B cell (primary cell): ENCODE measurements around the gene LHCGR. TPM values are rescaled to one million over a fixed set of nuclear protein-coding genes. Genes with fewer than 3 reads are reported as not detected.

Experiments used
- ATAC-seq: fragments of 200-7000 bp; cut with Tn5 transposase; one replicate; pipeline ENCODE4 v1.10.0; 2021; ENCODE audit warnings: low read depth, mild to moderate bottlenecking, moderate number of reproducible peaks, moderate library complexity
- CTCF ChIA-PET: fragments of 350-600 bp; sonication (Branson Sonifier 250); formaldehyde crosslinking; loops from one replicate; lab custom pipeline; 2021; ENCODE audit warnings: antibody characterized with exemption, inconsistent platforms; lab: Charles Lee
- POLR2A ChIA-PET: fragments of 350-600 bp; sonication (Branson Sonifier 250); formaldehyde crosslinking; loops from one replicate; lab custom pipeline; 2021; ENCODE audit warnings: antibody characterized with exemption; lab: Charles Lee
- DNase-seq: peaks from one replicate; pipeline ENCODE4 v3.0.0; 2013
- H2AFZ ChIP-seq: 2 replicates; pipeline ENCODE4 v1.6.1; 2012; ENCODE audit warnings: mild to moderate bottlenecking, low read depth, low read length; ENCODE audit not compliant: insufficient read depth, poor library complexity, severe bottlenecking
- H3K27ac ChIP-seq, 2 donors: 1 replicate in 1 of 2; 2 replicates in 1 of 2; pipeline ENCODE4 v1.5.1; 2012 to 2013; ENCODE audit warnings: low read length in 2 of 2, mild to moderate bottlenecking in 2 of 2, moderate library complexity in 1 of 2
- H3K27me3 ChIP-seq, 4 experiments: fragments of 200-600 bp in 1 of 4; sonication (generic) in 1 of 4; replicated peaks in 1 of 4; 1 replicate in 2 of 4; 2 replicates in 2 of 4; pipeline versions ENCODE4 v1.6.1 to v1.7.0; 2013 to 2016; ENCODE audit warnings: low read length in 3 of 4, mild to moderate bottlenecking in 2 of 4, mixed read lengths in 1 of 4, moderate library complexity in 1 of 4; ENCODE audit not compliant: insufficient read depth in 4 of 4, control insufficient read depth in 3 of 4; ENCODE audit errors: control extremely low read depth in 1 of 4
- H3K36me3 ChIP-seq, 2 experiments: replicated peaks in 1 of 2; 1 replicate in 1 of 2; 2 replicates in 1 of 2; pipeline versions ENCODE4 v1.6.1 to v1.7.1; 2013; ENCODE audit warnings: low read length in 1 of 2; ENCODE audit not compliant: insufficient read depth in 2 of 2, control insufficient read depth in 1 of 2; ENCODE audit errors: control extremely low read depth in 1 of 2, extremely low read depth in 1 of 2
- H3K4me1 ChIP-seq, 2 donors: fragments of 200-600 bp in 1 of 2; sonication (generic) in 1 of 2; 1 replicate in 1 of 2; 2 replicates in 1 of 2; pipeline versions ENCODE4 v1.5.1 to v1.6.1; 2013 to 2017; ENCODE audit warnings: low read length in 2 of 2; ENCODE audit not compliant: control insufficient read depth in 2 of 2, insufficient read depth in 2 of 2
- H3K4me2 ChIP-seq: replicated peaks from 2 replicates; pipeline ENCODE3; 2012; ENCODE audit warnings: mild to moderate bottlenecking, low read depth, low read length; ENCODE audit not compliant: poor library complexity, severe bottlenecking
- H3K4me3 ChIP-seq, 5 experiments: fragments of 200-600 bp in 1 of 5; sonication (generic) in 1 of 5; 1 replicate in 3 of 5; 2 replicates in 2 of 5; pipeline versions ENCODE4 v1.5.1 to v1.7.0; 2011 to 2016; ENCODE audit warnings: low read length in 4 of 5, mild to moderate bottlenecking in 4 of 5, low read depth in 2 of 5, control low read depth in 1 of 5, moderate library complexity in 1 of 5; ENCODE audit not compliant: insufficient read depth in 1 of 5; ENCODE audit errors: control extremely low read depth in 1 of 5, extremely low read depth in 1 of 5
- H3K79me2 ChIP-seq: fragments of 200-600 bp; sonication (generic); one replicate; pipeline ENCODE4 v1.6.0; 2016; ENCODE audit warnings: low read length; ENCODE audit not compliant: control insufficient read depth, insufficient read depth
- H3K9ac ChIP-seq: fragments of 200-600 bp; sonication (generic); 2 replicates; pipeline ENCODE4 v1.6.1; 2017; ENCODE audit warnings: mild to moderate bottlenecking, low read length, moderate library complexity
- H3K9me3 ChIP-seq, 3 donors: one replicate each; pipeline versions ENCODE4 v1.6.1 to v1.7.1; 2013; ENCODE audit warnings: low read length in 2 of 3; ENCODE audit not compliant: control insufficient read depth in 2 of 3, insufficient read depth in 1 of 3; ENCODE audit errors: control extremely low read depth in 1 of 3
- H4K20me1 ChIP-seq: 2 replicates; pipeline ENCODE4 v1.6.0; 2012; ENCODE audit warnings: mild to moderate bottlenecking, low read length; ENCODE audit not compliant: insufficient read depth, control insufficient read depth, poor library complexity, severe bottlenecking
- H3K27ac Mint-ChIP-seq: one replicate; pipeline ENCODE4 v1.8.0; 2021; ENCODE audit warnings: mixed read lengths
- H3K27me3 Mint-ChIP-seq: one replicate; pipeline ENCODE4 v1.8.0; 2021; ENCODE audit warnings: mixed read lengths
- H3K4me1 Mint-ChIP-seq: one replicate; pipeline ENCODE4 v1.8.0; 2021; ENCODE audit warnings: mixed read lengths
- H3K4me3 Mint-ChIP-seq: one replicate; pipeline ENCODE4 v1.8.0; 2021; ENCODE audit warnings: mixed read lengths
- H3K9me3 Mint-ChIP-seq: one replicate; pipeline ENCODE4 v1.8.0; 2022; ENCODE audit warnings: mixed read lengths; ENCODE audit not compliant: insufficient read depth
- CTCF ChIP-seq: fragments of 200-600 bp; IDR thresholded peaks from one replicate; pipeline ENCODE4 v1.8.0; 2022; ENCODE audit warnings: antibody characterized with exemption, mild to moderate bottlenecking
- EZH2 ChIP-seq: IDR thresholded peaks from 2 replicates; pipeline ENCODE4 v1.6.1; 2012; ENCODE audit warnings: borderline replicate concordance, low read depth, mild to moderate bottlenecking, moderate library complexity, low read length; ENCODE audit not compliant: insufficient read depth, poor library complexity, severe bottlenecking
- WGBS: methylation state at CpG from one replicate; pipeline ENCODE4 v1.1.5; 2013; ENCODE audit warnings: missing lambda C conversion rate; ENCODE audit not compliant: insufficient coverage; 5-methylcytosine and 5-hydroxymethylcytosine counted together
- intact Hi-C: fragments of 100-400 bp; cut with micrococcal nuclease; formaldehyde crosslinking; loops from one replicate; pipeline ENCODE4 v1.10.0; 2022
- polyA plus RNA-seq: library from polyadenylated mRNA; depleted of rRNA; stranded (reverse); fragments of >200 nt; gene quantifications from 2 replicates; pipeline ENCODE4 v1.2.3, GENCODE V29; 2012
- total RNA-seq, 2 donors: library from RNA; stranded (reverse); fragments of 120-200 nt in 1 of 2; gene quantifications; 1 replicate in 1 of 2; 2 replicates in 1 of 2; pipeline versions ENCODE4 v1.2.3 to v1.2.4, GENCODE V29; 2013 to 2022

Gene LHCGR
- total and polyA plus RNA-seq, 2 donors (not counting 1 experiment from before 2014, with no cell fraction given): not detected

GRCh38 chr2:48695991-48696390, 59.5 kb downstream of the LHCGR start:
- ATAC-seq (no peak), DNase-seq (no peak)
- TF ChIP-seq CTCF (no peak), EZH2 (no peak)
- Histone ChIP-seq H3K36me3 (no peaks in the 10 kb centered on the region), H3K9me3 (no peaks in the 10 kb centered on the region), H3K9ac (no peak overlapping the region), H2AFZ (no peak overlapping the region), H3K27me3 (peaks cover 0 to 2% (median 0%) of the 10 kb centered on the region in 4 experiments), H3K27ac (no peak overlapping the region), H4K20me1 (no peaks in the 10 kb centered on the region), H3K4me2 (no peak overlapping the region), H3K79me2 (no peaks in the 10 kb centered on the region), H3K4me3 (no peak overlapping the region), H3K4me1 (no peaks in the 10 kb centered on the region)
- Mint-ChIP-seq H3K27ac (no peak overlapping the region), H3K9me3 (no peaks in the 10 kb centered on the region), H3K27me3 (peaks cover 9% of the 10 kb centered on the region), H3K4me3 (no peak overlapping the region), H3K4me1 (no peaks in the 10 kb centered on the region)
- intact Hi-C loops: no loop called here
- POLR2A ChIA-PET: no interaction called here
- CTCF ChIA-PET: no interaction called here

GRCh38 chr2:48694149-48694548, 61.4 kb downstream of the LHCGR start:
- no peaks in the 10 kb centered on the region for H3K79me2 ChIP-seq
- H3K9me3 ChIP-seq: no peaks in the 10 kb centered on the region
- H3K4me2 ChIP-seq: no peak overlapping the region
- Mint-ChIP-seq H3K27ac (no peak overlapping the region), H3K9me3 (no peaks in the 10 kb centered on the region), H3K4me1 (no peaks in the 10 kb centered on the region), H3K27me3 (peaks cover 9% of the 10 kb centered on the region), H3K4me3 (no peak overlapping the region)
- H4K20me1 ChIP-seq: no peaks in the 10 kb centered on the region
- ATAC-seq: no peak
- ChIA-PET POLR2A (no interaction called here), CTCF (no interaction called here)
- no peak for DNase-seq
- H3K4me1 ChIP-seq: no peaks in the 10 kb centered on the region
- no peak overlapping the region for H3K9ac ChIP-seq
- TF ChIP-seq EZH2 (no peak), CTCF (no peak)
- no peaks in the 10 kb centered on the region for H3K36me3 ChIP-seq
- H3K4me3 ChIP-seq: no peak overlapping the region
- intact Hi-C loops: no loop called here
- no peak overlapping the region for H3K27ac ChIP-seq
- no peak overlapping the region for H2AFZ ChIP-seq
- WGBS: no CpG with 5 or more reads among the region's 3 CpGs
- H3K27me3 ChIP-seq: peaks cover 0 to 2% (median 0%) of the 10 kb centered on the region in 4 experiments
